Kidney epithelial cell (primary cell): ENCODE measurements around the gene NPHP4. TPM values are rescaled to one million over a fixed set of nuclear protein-coding genes. Genes with fewer than 3 reads are reported as not detected.

Source experiments
- DNase-seq: peaks from one replicate; pipeline ENCODE4 v3.0.0-alpha.2; 2010; ENCODE audit warnings: low read depth
- H3K27me3 ChIP-seq: 2 replicates; pipeline ENCODE4 v1.6.0; 2011; ENCODE audit warnings: low read length; ENCODE audit not compliant: control insufficient read depth, insufficient read depth
- H3K36me3 ChIP-seq: 2 replicates; pipeline ENCODE4 v1.5.1; 2011; ENCODE audit warnings: low read length; ENCODE audit not compliant: control insufficient read depth, insufficient read depth
- H3K4me3 ChIP-seq: 2 replicates; pipeline ENCODE4 v1.5.1; 2011; ENCODE audit warnings: low read depth, mild to moderate bottlenecking, control low read depth, low read length
- total RNA-seq: library from RNA; depleted of rRNA; stranded (reverse); fragments of >200 nt; gene quantifications from 2 replicates; pipeline ENCODE4 v1.2.3, GENCODE V29; 2015
- TF ChIP-seq, protein P1 (sequence below): IDR thresholded peaks from 2 replicates; pipeline ENCODE4 v1.5.1; 2011; ENCODE audit warnings: mild to moderate bottlenecking, moderate library complexity, low read length, control low read depth, inconsistent platforms; ENCODE audit not compliant: insufficient read depth, poor library complexity, severe bottlenecking

Gene NPHP4
- total RNA-seq, 1 donor from 2014 or later = 6.6 TPM

DNA sequence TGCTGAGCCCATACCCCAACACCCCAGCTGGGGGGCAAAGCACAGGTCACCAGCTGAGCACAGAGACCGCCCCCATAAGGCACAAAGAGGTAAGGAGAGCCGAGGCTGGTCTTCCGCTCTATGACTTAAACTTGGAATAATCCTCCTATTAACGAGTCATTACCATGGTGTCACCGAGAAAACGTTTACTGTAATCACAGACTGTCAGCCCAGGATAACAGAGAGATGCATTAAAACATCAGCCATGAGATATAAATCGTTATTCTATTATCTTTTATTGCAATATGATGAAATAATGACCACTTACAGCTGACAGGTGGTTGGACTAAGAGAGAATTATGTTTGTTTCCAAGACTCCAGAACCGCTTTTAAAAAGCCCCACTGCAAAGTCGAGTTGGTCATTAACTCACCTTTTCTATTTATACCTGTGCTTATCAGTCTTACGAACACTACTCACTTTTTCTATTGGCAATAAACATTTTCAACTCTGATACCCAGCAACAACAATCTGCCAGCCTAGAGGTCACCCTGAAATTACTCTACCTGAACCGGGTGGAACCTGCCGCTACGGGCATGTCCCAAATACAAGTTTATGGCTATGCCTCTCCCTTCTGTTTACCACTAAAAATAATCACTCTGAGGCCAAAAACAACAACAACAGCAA, 21.5 kb downstream of the NPHP4 start:
- no peak for DNase-seq
- TF ChIP-seq, protein P1, sequence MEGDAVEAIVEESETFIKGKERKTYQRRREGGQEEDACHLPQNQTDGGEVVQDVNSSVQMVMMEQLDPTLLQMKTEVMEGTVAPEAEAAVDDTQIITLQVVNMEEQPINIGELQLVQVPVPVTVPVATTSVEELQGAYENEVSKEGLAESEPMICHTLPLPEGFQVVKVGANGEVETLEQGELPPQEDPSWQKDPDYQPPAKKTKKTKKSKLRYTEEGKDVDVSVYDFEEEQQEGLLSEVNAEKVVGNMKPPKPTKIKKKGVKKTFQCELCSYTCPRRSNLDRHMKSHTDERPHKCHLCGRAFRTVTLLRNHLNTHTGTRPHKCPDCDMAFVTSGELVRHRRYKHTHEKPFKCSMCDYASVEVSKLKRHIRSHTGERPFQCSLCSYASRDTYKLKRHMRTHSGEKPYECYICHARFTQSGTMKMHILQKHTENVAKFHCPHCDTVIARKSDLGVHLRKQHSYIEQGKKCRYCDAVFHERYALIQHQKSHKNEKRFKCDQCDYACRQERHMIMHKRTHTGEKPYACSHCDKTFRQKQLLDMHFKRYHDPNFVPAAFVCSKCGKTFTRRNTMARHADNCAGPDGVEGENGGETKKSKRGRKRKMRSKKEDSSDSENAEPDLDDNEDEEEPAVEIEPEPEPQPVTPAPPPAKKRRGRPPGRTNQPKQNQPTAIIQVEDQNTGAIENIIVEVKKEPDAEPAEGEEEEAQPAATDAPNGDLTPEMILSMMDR = no peak
- Histone ChIP-seq H3K36me3 (no peaks in the 10 kb centered on the region), H3K27me3 (no peaks in the 10 kb centered on the region), H3K4me3 (no peak overlapping the region)

DNA sequence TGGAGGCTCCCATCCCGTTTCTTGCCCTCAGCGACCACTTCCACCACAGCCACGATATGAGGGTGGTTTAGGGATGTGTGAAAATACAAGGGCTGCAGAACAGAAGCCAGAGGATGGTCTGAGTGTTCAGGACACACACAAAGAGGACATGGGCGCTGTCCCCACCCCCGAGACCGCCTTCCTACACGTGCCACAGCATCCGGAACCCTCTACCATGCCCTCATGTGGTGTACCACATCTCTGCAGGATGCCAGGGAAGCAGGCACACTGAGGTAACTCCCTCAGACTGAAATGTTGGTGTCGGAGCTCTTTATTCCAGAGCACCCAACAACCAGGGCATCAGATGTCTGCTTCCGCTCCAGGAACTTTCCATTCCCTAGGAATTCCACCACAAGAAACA, 23.1 kb downstream of the NPHP4 start:
- no peaks in the 10 kb centered on the region for H3K36me3 ChIP-seq
- H3K4me3 ChIP-seq = no peak overlapping the region
- no peaks in the 10 kb centered on the region for H3K27me3 ChIP-seq
- no peak for DNase-seq
- TF ChIP-seq, protein P1 = no peak

DNA sequence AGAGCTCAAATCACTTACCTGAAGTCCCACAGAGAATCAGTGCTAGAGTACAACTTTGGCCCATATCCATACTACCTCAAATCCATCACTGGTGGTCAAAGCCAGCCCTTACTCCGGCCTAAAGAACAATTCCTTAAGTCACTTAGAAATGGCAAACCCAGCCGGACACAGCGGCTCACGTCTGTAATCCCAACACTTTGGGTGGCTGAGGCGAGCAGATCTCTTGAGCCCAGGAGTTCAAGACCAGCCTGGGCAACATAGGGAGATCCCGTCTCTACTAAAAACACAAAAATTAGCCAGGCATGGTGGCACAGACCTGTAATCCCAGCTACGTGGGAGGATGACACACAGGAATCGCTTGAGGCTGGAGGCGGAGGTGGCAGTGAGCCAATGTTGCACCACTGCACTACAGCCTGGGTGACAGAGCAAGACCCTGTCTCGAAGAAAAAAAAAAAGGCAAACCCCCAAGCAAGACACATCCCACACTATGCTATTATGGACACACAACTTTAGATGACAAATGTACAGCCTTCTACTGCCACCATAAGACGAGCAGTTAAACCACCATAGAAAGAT, 24.0 kb downstream of the NPHP4 start:
- no peak overlapping the region for H3K4me3 ChIP-seq
- no peaks in the 10 kb centered on the region for H3K36me3 ChIP-seq
- no peaks in the 10 kb centered on the region for H3K27me3 ChIP-seq
- DNase-seq = no peak
- TF ChIP-seq, protein P1 = no peak

DNA sequence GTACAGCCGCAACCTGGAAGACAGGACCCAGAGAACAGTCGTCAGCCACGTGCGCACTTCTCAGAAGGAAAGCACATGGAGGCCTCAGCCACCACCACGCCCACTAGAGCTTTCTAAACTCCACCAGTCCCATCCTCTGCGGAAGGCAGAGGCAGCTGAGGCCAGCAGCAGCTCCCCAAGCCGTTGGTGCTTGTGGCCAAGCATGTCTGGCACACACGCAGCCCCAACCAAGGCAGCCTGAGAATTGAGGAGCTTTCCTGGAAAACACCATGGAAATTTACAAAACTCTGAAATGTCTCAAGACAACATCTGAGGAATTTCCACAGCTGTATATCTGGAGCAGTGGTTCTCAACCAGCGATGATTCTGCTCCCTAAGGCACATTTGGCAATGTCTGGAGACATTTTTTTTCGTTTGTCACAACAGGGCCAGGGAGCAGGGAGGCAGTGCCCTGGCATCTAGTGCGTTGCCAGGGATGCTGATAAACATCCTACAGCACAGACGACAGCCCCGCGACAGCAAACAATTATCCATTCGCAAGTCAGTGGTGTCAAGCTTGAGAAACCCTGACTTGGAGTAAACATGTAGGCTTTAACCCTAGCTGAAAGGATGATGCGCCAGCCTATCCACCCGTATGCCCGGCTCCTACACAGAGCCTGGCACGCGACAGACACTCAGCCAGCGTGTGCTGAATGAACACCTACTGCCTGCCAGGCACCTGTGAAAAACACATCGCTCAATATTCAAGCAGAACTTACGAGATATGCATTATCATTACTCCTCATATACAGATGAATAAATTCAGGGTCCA, 24.7 kb downstream of the NPHP4 start:
- Histone ChIP-seq H3K36me3 (no peaks in the 10 kb centered on the region), H3K27me3 (no peaks in the 10 kb centered on the region), H3K4me3 (no peak overlapping the region)
- TF ChIP-seq, protein P1 = no peak
- no peak for DNase-seq

DNA sequence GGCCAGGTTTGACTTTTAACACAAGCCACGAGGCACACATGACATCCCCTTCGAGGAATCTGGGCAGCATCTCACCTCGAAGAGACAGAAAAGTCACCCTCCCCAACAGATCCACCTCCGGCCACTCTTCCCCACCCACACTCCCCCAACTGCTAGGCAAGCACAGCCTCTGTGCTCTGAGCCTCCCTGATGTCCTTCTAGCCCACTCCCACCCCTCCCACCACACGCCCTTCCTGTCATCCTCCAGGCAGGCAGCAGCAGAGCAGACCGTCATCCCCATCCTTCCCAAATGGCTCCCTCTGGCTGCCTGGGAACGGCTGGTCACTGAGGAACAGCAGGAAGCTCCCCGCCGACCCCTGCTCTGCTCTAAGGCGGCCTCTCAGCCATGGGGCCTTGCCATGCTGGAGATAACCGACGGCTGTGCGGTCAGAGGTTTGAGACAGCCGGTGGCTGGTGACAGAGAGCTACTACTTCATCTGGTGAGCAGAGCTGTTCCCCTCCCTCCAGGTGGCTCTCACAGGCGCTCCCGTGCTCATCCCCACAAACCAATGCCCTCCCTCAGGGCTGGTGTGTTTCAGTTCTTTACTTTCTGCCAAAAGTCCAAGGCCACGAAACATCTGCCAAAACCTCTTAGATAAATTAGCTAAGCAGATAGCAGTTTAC, 25.6 kb downstream of the NPHP4 start:
- Histone ChIP-seq H3K4me3 (no peak overlapping the region), H3K36me3 (no peaks in the 10 kb centered on the region), H3K27me3 (no peaks in the 10 kb centered on the region)
- TF ChIP-seq, protein P1 = no peak
- no peak for DNase-seq
